HepG2 (cell line): ENCODE results near the gene TNPO3. TPM values are rescaled to one million over a fixed set of nuclear protein-coding genes. Genes with fewer than 3 reads are reported as not detected.

Experiments used
- ARID5B ChIP-seq: IDR thresholded peaks from 2 replicates; pipeline ENCODE4 v1.4.0; 2020; ENCODE audit warnings: mild to moderate bottlenecking, missing genetic modification reagents
- ATAD3A ChIP-seq: sonication (generic); formaldehyde crosslinking; IDR thresholded peaks from 2 replicates; pipeline ENCODE4 v1.4.0; 2020; ENCODE audit warnings: missing genetic modification reagents
- ATF4 ChIP-seq, 2 experiments: fragments of 450-650 bp in 1 of 2; sonication (generic) in 1 of 2; formaldehyde crosslinking; IDR thresholded peaks; 2 replicates each; pipeline versions ENCODE4 v1.5.0 to v1.8.0; 2020 to 2022; ENCODE audit warnings: mild to moderate bottlenecking in 1 of 2, missing genetic modification reagents in 1 of 2
- HOXA9 ChIP-seq: sonication (generic); formaldehyde crosslinking; IDR thresholded peaks from 2 replicates; pipeline ENCODE4 v1.8.1; 2022; ENCODE audit warnings: missing genetic modification reagents, mild to moderate bottlenecking, moderate library complexity, borderline replicate concordance
- HOXD1 ChIP-seq: sonication (generic); formaldehyde crosslinking; IDR thresholded peaks from 2 replicates; pipeline ENCODE4 v1.5.0; 2020; ENCODE audit warnings: missing genetic modification reagents
- ISL2 ChIP-seq: sonication (generic); formaldehyde crosslinking; IDR thresholded peaks from 2 replicates; pipeline ENCODE4 v1.5.0; 2020; ENCODE audit warnings: missing genetic modification reagents
- KDM2A ChIP-seq: sonication (generic); formaldehyde crosslinking; IDR thresholded peaks from 2 replicates; pipeline ENCODE4 v1.4.0; 2020; ENCODE audit warnings: low read depth, missing genetic modification reagents, borderline replicate concordance
- KDM3A ChIP-seq: IDR thresholded peaks from 2 replicates; pipeline ENCODE4 v1.6.1; 2018; ENCODE audit warnings: low read depth, missing compliant biosample characterization
- MBD4 ChIP-seq: IDR thresholded peaks from 2 replicates; pipeline ENCODE4 v1.6.1; 2012; ENCODE audit warnings: low read length, inconsistent platforms, borderline replicate concordance
- MXI1 ChIP-seq: IDR thresholded peaks from 3 replicates; pipeline ENCODE4 v1.6.1; 2012; ENCODE audit warnings: low read depth, low read length, inconsistent platforms, borderline replicate concordance
- PRMT3 ChIP-seq: sonication (generic); formaldehyde crosslinking; IDR thresholded peaks from 2 replicates; pipeline ENCODE4 v1.8.1; 2022; ENCODE audit warnings: low read depth, mild to moderate bottlenecking, moderate library complexity, missing genetic modification reagents, borderline replicate concordance
- SALL1 ChIP-seq: sonication (generic); formaldehyde crosslinking; IDR thresholded peaks from 2 replicates; pipeline ENCODE4 v1.8.0; 2022; ENCODE audit warnings: mild to moderate bottlenecking, missing genetic modification reagents
- STAG1 ChIP-seq: sonication (generic); formaldehyde crosslinking; IDR thresholded peaks from 2 replicates; pipeline ENCODE4 v1.4.0; 2020; ENCODE audit warnings: missing genetic modification reagents
- TRIM22 ChIP-seq: fragments of 450-650 bp; IDR thresholded peaks from 2 replicates; pipeline ENCODE4 v1.6.1; 2017
- ZBTB44 ChIP-seq: sonication (generic); formaldehyde crosslinking; IDR thresholded peaks from 2 replicates; pipeline ENCODE4 v1.4.0; 2020; ENCODE audit warnings: missing genetic modification reagents
- ZFAT ChIP-seq: sonication (generic); formaldehyde crosslinking; conservative IDR thresholded peaks from 2 replicates; pipeline ENCODE4 v1.8.1; 2023; ENCODE audit warnings: missing genetic modification reagents, inconsistent platforms
- ZFP91 ChIP-seq: sonication (generic); formaldehyde crosslinking; IDR thresholded peaks from 2 replicates; pipeline ENCODE4 v1.9.0; 2022; ENCODE audit warnings: missing genetic modification reagents, mild to moderate bottlenecking, borderline replicate concordance
- ZNF329 ChIP-seq: sonication (generic); formaldehyde crosslinking; IDR thresholded peaks from 2 replicates; pipeline ENCODE4 v1.9.0; 2021; ENCODE audit warnings: low read depth, mild to moderate bottlenecking, missing genetic modification reagents
- ZNF446 ChIP-seq: sonication (generic); formaldehyde crosslinking; IDR thresholded peaks from 2 replicates; pipeline ENCODE4 v1.5.0; 2020; ENCODE audit warnings: mild to moderate bottlenecking, missing genetic modification reagents
- ZNF546 ChIP-seq: sonication (generic); formaldehyde crosslinking; conservative IDR thresholded peaks from 2 replicates; pipeline ENCODE4 v1.8.1; 2023; ENCODE audit warnings: mild to moderate bottlenecking, missing genetic modification reagents
- ZNF550 ChIP-seq: sonication (generic); formaldehyde crosslinking; IDR thresholded peaks from 2 replicates; pipeline ENCODE4 v1.4.0; 2020; ENCODE audit warnings: mild to moderate bottlenecking, missing genetic modification reagents, borderline replicate concordance
- ZNF780A ChIP-seq: sonication (generic); formaldehyde crosslinking; IDR thresholded peaks from 2 replicates; pipeline ENCODE4 v1.8.0; 2022; ENCODE audit warnings: mild to moderate bottlenecking, missing genetic modification reagents, moderate library complexity
- polyA plus RNA-seq, 8 experiments: library from polyadenylated mRNA; depleted of rRNA in 3 of 8; stranded (reverse) in 7 of 8; unstranded in 1 of 8; fragments of >200 nt; fragmentation: Illumina TruSeq in 4 of 8; extraction: Trizol in 4 of 8; gene quantifications; 2 replicates each; pipeline versions ENCODE4 v1.2.1 to v1.2.3, GENCODE V29; 2011 to 2016; ENCODE audit warnings: low read depth in 4 of 8, missing spikeins in 1 of 8, mixed read lengths in 1 of 8; ENCODE audit not compliant: insufficient read depth in 1 of 8
- total RNA-seq, 5 experiments: library from RNA; depleted of rRNA; stranded (reverse); fragments of >200 nt; fragmentation: Illumina TruSeq; extraction: Trizol; gene quantifications; 2 replicates each; pipeline ENCODE4 v1.2.3, GENCODE V29; 2016; ENCODE audit warnings: low read depth in 1 of 5

Gene TNPO3
- total and polyA plus RNA-seq, 2 of the 13 experiments (the other 11 are each of a cell fraction or from before 2014, with no cell fraction given), result 23.8 to 44.6 TPM

GRCh38 chr7:129091484-129092002 lies 36.6 kb upstream of the TNPO3 start (continued):
- TF ChIP-seq TRIM22, result no peak
- no peak for TF ChIP-seq MBD4
- TF ChIP-seq ATF4 (CRISPR knock-in tag; IDR thresholded peaks at IDR 0.05), result no peak
- TF ChIP-seq SALL1 (CRISPR knock-in tag), result peak; percentile 78
- TF ChIP-seq KDM3A (CRISPR knock-in tag), result no peak
- TF ChIP-seq HOXD1, result no peak
- TF ChIP-seq ISL2 (CRISPR knock-in tag), result no peak
- no peak for TF ChIP-seq ATAD3A (CRISPR knock-in tag)
- no peak for TF ChIP-seq ZNF780A (CRISPR knock-in tag)
- TF ChIP-seq ZBTB44 (CRISPR knock-in tag), result peak; percentile 31; the same call in 1 of the 2 replicates
- peak; percentile 38; the same call in 1 of the 2 replicates for TF ChIP-seq ARID5B (CRISPR knock-in tag)
- peak; percentile 96 for TF ChIP-seq STAG1 (CRISPR knock-in tag)
- TF ChIP-seq ZNF550 (CRISPR knock-in tag), result no peak
- TF ChIP-seq KDM2A (CRISPR knock-in tag), result no peak; the same call in 1 of the 2 replicates
- no peak for TF ChIP-seq ZFP91 (CRISPR knock-in tag)
- no peak for TF ChIP-seq PRMT3 (CRISPR knock-in tag)
- TF ChIP-seq HOXA9 (CRISPR knock-in tag), result no peak
- TF ChIP-seq ZNF546 (CRISPR knock-in tag), result no peak
- TF ChIP-seq ZNF329 (CRISPR knock-in tag), result no peak
- TF ChIP-seq MXI1, result no peak
- no peak for TF ChIP-seq ZNF446 (CRISPR knock-in tag)
- TF ChIP-seq ZFAT, result no peak
